HK-2 (cell line): ENCODE results near the gene EIF2S3.
"Not testable (repeated sequence)": the region's sequence is repeated elsewhere in the genome, so short reads cannot be mapped to it uniquely, and the experiment has no call there.

Experiments used
- DNase-seq: peaks from one replicate; pipeline ENCODE4 v3.0.0-alpha.2; 2018; ENCODE audit not compliant: unreplicated experiment

Gene EIF2S3

GRCh38 chrX:24049643-24050042, 5.1 kb upstream of the EIF2S3 start:
- DNase-seq, result not testable (repeated sequence)

GRCh38 chrX:24050522-24051318, 4.0 kb upstream of the EIF2S3 start:
- not testable (repeated sequence) for DNase-seq

GRCh38 chrX:24055043-24055356, 244 bp downstream of the EIF2S3 start:
- DNase-seq, result no peak

DNA sequence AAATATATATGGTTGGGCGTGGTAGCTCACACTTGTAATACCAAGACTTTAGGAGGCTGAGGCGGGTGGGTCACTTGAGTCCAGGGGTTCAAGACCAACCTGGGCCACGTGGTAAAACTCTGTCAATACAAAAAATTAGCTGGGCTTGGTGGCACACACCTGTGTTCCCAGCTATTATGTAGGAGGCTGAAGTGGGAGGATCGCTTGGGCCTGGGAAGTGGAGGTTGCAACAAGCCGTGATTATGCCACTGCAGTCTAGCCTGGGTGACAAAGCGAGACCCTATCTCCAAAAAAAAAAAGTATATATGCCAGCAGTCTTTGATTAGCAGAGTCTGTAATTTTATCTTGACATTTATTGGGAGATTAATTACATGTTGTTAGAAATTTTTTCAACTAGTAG, 8.7 kb downstream of the EIF2S3 start:
- DNase-seq, result no peak

- no peak for DNase-seq
Observed at GRCh38 chrX:24069877-24070276, 15.1 kb downstream of the EIF2S3 start.

GRCh38 chrX:24079411-24079810, 24.7 kb downstream of the EIF2S3 start:
- no peak for DNase-seq

DNA sequence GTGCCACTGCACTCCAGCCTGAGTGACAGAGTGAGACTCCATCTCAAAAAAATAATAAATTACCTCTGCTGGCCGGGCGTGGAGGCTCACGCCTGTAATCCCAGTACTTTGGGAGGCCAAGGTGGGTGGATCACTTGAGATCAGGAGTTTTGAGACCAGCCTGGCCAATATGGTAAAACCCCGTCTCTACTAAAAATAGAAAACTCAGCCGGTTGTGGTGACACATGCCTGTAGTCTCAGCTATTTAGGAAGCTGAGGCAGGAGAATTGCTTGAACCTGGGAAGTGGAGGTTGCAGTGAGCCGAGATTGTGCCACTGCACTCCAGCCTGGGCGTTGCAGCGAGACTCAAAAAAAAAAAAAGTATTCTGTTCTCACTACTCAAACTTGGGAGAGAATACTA, 25.5 kb downstream of the EIF2S3 start:
- DNase-seq, result not testable (repeated sequence)

GRCh38 chrX:24080704-24081103, 25.9 kb downstream of the EIF2S3 start:
- DNase-seq, result no peak

- peak; percentile 62 for DNase-seq
Observed at GRCh38 chrX:24081661-24082154, 27.0 kb downstream of the EIF2S3 start.

DNA sequence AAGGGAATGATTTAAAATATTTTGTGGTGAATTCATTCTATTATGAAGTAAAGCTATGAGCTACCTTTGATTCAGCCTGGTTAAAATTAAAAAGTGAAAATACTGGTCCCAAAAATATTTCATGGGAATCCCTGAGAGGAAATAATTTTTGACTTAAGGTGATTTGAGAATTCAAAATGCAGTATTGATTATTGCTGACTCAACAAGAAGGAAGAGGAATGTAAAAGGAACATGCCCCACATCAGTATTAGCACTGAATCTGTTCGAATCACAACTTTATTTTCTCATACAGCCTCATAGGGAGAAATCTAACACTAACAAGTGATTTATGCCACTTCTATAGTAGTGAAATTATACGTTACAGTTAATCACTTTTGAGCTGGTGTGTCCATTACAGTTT, 27.7 kb downstream of the EIF2S3 start:
- DNase-seq, result no peak

GRCh38 chrX:24085101-24085500, 30.3 kb downstream of the EIF2S3 start:
- DNase-seq, result no peak

DNA sequence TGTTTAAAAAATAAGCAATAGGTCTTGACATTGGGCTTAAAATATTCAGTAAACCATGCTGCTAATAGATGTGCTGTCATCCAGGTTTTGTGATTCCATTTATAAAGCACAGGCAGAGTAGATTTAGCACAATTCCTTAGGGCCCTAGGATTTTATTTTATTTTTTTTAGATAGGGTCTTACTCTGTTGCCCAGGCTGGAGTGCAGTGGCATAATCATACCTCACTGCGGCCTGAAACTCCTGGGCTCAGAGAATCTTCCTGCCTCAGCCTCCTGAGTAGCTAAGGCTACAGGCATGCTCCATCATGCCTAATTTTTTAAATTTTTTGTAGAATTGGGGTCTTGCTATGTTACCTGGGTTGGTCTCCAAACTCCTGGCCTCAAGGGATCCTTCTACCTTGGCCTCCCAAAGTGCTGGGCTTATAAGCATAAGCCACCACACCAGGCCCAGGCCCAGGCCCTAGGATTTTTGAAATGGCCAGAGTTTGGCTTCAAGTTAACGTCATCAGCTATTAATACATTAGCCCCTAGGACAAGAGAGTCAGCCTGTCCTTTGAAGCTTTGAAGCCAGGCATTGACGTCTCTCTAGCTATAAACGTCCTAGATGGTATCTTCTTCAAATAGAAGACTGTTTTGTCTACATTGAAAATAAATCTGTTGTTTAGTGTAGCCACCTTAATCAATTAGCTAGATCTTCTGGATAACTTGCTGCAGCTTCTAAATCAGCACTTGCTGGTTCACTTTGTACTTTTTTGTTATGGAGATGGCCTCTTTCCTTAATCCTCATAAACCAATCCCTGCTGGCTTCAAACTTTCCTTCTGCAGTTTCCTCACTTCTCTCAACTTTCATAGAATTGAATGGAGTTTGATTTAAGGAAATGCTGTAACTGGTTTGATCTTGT, 35.8 kb downstream of the EIF2S3 start:
- no peak for DNase-seq

DNA sequence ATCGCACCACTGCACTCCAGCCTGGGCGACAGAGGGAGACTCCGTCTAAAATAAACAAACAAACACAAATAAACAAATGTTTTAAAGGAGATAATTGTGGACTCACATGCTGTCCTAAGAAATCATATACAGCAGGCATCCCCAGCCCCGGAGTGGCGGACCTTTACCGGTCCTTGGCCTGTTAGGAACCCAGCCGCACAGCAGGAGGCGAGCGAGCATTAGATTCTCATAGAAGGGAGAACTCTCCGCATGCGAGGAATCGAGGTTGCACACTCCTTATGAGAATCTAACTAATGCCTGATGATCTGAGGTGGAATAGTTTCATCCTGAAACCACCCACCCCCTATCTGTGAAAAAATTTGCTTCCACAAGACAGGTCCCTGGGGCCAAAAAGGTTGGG, 39.0 kb downstream of the EIF2S3 start:
- no peak for DNase-seq

DNA sequence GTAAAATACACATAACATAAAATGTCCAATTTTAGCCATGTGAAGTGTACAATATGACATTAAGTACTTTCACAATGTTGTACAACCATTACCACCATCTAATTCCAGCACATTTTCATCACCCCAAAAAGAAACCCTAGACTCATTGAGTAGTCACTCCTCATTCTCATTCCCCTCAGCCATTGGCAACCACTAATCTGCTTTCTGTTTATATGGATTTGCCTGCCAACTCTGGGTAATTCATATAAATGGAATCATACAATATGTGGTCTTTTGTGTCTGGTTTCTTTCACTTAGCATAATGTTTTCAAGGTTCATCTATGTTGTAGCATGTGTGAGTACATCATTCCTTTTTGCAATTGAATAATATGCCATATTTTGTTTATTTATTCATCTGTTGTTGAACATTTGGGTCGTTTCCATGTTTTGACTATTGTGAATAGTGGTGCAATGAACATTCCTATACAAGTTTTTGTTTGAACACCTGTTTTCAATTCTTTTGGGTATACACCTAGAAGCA, 43.0 kb downstream of the EIF2S3 start:
- no peak for DNase-seq

DNA sequence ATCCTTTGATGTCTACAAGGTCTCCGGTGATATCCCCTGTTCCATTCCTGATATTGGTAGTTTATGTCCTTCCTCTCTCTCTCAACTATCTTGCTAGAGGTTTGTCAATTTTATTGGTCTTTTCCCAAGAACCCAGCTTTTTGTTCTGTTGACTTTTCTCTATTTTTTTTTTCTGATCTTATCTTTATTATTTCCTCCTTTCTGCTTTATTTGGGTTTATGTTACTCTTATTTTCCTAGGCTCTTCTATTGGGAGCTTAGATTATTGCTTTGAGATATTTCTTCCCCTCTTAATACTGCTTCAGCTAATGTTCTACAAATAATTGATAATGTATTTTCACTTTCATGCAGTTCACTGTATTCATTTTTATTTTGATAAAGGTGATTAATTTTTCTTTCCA, 44.2 kb downstream of the EIF2S3 start:
- no peak for DNase-seq

GRCh38 chrX:24099394-24099793, 44.6 kb downstream of the EIF2S3 start:
- no peak for DNase-seq

DNA sequence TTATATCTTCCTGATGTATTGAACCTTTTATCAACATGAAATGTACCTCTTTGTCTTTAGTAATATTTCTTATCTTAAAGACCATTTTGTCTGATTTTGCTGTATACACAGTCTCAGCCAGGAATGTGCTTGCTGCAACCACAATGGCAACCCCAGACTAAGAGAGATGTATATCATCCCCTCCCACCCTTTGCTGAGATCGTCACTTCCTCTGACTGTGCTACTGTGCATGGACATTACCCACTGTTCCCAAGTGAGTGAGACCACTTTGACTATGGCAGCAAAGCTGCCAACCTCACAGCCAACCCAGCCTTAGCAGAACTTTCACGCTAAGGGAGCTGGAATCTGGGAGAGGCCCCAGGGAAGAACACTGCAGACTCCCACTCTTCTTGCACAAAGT, 46.0 kb downstream of the EIF2S3 start:
- no peak for DNase-seq

GRCh38 chrX:24110069-24110468, 55.3 kb downstream of the EIF2S3 start:
- DNase-seq, result no peak

DNA sequence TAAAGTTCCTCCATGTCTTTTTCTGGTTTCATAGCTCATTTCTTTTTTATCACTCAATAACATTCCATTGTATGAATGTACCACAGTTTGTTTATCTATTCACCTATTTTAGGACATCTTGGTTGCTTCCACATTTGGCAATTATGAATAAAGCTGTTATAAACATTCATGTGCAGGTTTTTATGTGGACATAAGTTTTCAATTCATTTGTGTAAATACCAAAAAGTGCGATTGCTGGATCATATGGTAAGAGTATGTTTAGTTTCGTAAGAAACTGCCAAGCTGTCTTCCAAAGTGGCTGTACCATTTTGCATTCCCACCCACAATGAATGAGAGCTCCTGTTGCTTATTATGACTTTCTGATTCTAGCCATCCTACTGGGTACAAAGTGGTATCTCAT, 58.4 kb downstream of the EIF2S3 start:
- no peak for DNase-seq

DNA sequence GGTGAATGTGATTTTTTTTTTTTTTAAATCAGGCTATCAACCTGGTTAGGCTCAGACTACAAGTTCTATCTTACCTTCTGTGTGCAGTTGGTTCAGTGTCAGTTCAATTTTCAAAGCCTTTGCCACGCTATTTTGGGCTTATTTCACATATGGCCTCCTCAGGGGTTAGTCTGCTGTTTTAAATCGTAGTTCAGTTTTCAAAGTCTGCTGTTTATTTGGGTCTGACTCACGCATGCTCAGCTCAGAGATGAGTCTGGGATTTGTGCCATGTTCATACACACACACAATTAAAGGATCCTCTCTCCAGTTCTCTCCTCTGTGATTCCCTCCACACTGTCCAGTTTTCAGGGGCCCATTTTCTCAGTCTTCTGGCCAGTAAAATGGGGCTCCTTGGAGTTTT, 62.5 kb downstream of the EIF2S3 start:
- no peak for DNase-seq

DNA sequence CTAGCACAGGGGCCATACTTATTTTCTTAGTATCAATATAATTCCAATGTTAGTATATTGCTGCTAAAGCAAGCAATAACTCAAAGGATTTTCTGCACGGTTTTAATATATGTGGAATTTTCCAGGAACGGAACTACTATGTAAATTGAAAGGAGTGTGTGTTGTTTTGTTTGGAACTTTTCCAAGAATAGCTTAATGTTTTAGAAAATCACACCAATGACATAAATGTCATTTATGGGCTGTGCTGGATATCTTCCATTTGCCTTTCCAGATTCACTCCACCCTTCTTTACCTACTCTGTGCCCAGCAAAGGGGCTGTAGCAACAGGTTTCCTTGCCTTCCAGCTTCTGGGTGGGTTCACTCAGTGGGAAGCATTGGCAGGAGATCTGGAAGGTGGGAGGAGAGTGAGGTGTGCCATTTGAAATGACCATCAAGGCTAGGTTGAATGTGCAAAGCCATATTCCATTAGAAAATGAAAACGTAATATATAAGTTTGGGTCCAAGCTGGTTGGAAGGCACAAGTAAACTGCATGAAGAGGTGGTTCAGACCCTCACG, 69.6 kb downstream of the EIF2S3 start:
- DNase-seq, result no peak

GRCh38 chrX:24125028-24125612, 70.4 kb downstream of the EIF2S3 start:
- no peak for DNase-seq
